ENCODE measurements around the gene BDKRB1. TPM values are rescaled to one million over a fixed set of nuclear protein-coding genes. Genes with fewer than 3 reads are reported as not detected.
A peak's percentile ranks its signal among the peaks of the same experiment; 100 is the strongest.

The BDKRB1 gene
- total RNA-seq, 4 donors from 2014 or later, result 0.63 to 2.4 (median 2.2) TPM; not detected in 1

GRCh38 chr14:96251656-96252155, 4.3 kb upstream of the BDKRB1 start:
- Histone ChIP-seq H3K27me3 (no peaks in the 10 kb centered on the region), H3K4me3 (no peak overlapping the region), H3K36me3 (no peaks in the 10 kb centered on the region), H3K9me3 (no peaks in the 10 kb centered on the region), H3K27ac (no peak overlapping the region), H3K4me1 (no peaks in the 10 kb centered on the region)
- 88 to 94% methylated on average over 4 of the region's 4 CpGs for WGBS, 2 donors
- no peak for DNase-seq (ENCODE audit: low spot score in 2 of 2)
- no peak for TF ChIP-seq CTCF (IDR thresholded peaks at IDR 0.05)

- Histone ChIP-seq H3K4me3 (no peak overlapping the region), H3K4me1 (no peaks in the 10 kb centered on the region), H3K27ac (no peak overlapping the region), H3K9me3 (no peaks in the 10 kb centered on the region), H3K27me3 (no peaks in the 10 kb centered on the region), H3K36me3 (no peaks in the 10 kb centered on the region)
- TF ChIP-seq POLR2A (IDR thresholded peaks at IDR 0.05), result no peak
- TF ChIP-seq EP300 (IDR thresholded peaks at IDR 0.05), result no peak
- TF ChIP-seq CTCF (IDR thresholded peaks at IDR 0.05), result no peak
- no peak for DNase-seq (ENCODE audit: low spot score in 2 of 2)
- WGBS, 2 donors, result 84 to 88% methylated on average over 17 to 19 of the region's 19 CpGs
These were observed 3.5 kb upstream of the BDKRB1 start for GRCh38 chr14:96252323-96252998.

GRCh38 chr14:96252999-96253539, 2.9 kb upstream of the BDKRB1 start:
- WGBS, 2 donors, result 68 to 70% methylated on average over 9 of the region's 9 CpGs
- Histone ChIP-seq H3K4me1 (no peaks in the 10 kb centered on the region), H3K27ac (no peak overlapping the region), H3K9me3 (no peaks in the 10 kb centered on the region), H3K27me3 (no peaks in the 10 kb centered on the region), H3K4me3 (no peak overlapping the region), H3K36me3 (no peaks in the 10 kb centered on the region)
- DNase-seq (ENCODE audit: low spot score in 2 of 2), result no peak
- TF ChIP-seq POLR2A (IDR thresholded peaks at IDR 0.05), result no peak
- no peak for TF ChIP-seq EP300 (IDR thresholded peaks at IDR 0.05)
- TF ChIP-seq CTCF (IDR thresholded peaks at IDR 0.05), result no peak

- Histone ChIP-seq H3K9me3 (peaks cover 0 to 4% (median 0%) of the 10 kb centered on the region in 4 donors), H3K4me1 (no peaks in the 10 kb centered on the region), H3K27me3 (no peaks in the 10 kb centered on the region), H3K27ac (no peak overlapping the region), H3K36me3 (no peaks in the 10 kb centered on the region), H3K4me3 (no peak overlapping the region)
- no peak for TF ChIP-seq POLR2A (IDR thresholded peaks at IDR 0.05)
- TF ChIP-seq EP300 (IDR thresholded peaks at IDR 0.05), result no peak
- TF ChIP-seq CTCF (IDR thresholded peaks at IDR 0.05), result no peak
- no peak for DNase-seq (ENCODE audit: low spot score in 2 of 2)
- 69 to 73% methylated on average over 11 of the region's 11 CpGs for WGBS, 2 donors
These were observed 1.3 kb upstream of the BDKRB1 start for GRCh38 chr14:96254687-96255086.

DNA sequence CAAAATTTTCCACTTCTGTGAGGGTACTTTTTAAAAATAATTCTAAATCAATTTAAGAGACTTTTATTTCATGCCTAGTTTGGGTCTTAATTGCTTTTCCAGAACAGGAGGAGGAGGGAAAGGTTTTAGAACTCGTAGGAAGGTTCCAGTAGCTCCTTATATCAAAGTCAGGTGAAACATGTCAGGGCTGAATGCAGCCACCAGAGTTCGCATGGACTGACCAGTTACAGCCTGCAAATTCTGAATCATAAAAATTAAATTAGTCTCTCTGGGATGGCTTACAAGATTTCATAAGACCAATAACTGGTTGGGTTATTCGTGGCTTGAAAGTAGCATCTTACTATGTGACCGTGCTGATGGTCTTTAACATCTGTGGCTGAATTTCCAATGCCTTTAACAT, 397 bp downstream of the BDKRB1 start:
- TF ChIP-seq CTCF (IDR thresholded peaks at IDR 0.05) (no peak), EP300 (IDR thresholded peaks at IDR 0.05) (no peak), POLR2A (IDR thresholded peaks at IDR 0.05) (no peak)
- no peaks in the 10 kb centered on the region for H3K27me3 ChIP-seq
- H3K36me3 ChIP-seq, result no peaks in the 10 kb centered on the region
- H3K4me3 ChIP-seq, result no peak overlapping the region
- DNase-seq (ENCODE audit: low spot score in 2 of 2), result no peak
- peak overlapping the region in 1 of 4 donors; percentile 6 for H3K27ac ChIP-seq
- H3K9me3 ChIP-seq, result peaks cover 0 to 8% (median 0%) of the 10 kb centered on the region in 4 donors
- no peaks in the 10 kb centered on the region for H3K4me1 ChIP-seq
- whole genome bisulfite sequencing, 2 donors, result 70 to 71% methylated on average over 4 of the region's 4 CpGs

Measured in tibial nerve (tissue), 4 donors.